Keratinocyte (primary cell): Measurements from ENCODE around the gene PRLH.

Experiments
- CTCF ChIP-seq, 3 experiments: IDR thresholded peaks in 1 of 3; conservative IDR thresholded peaks in 1 of 3; optimal IDR thresholded peaks in 1 of 3; 2 replicates in 2 of 3; 3 replicates in 1 of 3; pipeline versions ENCODE3 to v1.5.1; 2011; ENCODE audit warnings: low read length in 3 of 3, mild to moderate bottlenecking in 3 of 3, moderate library complexity in 2 of 3, control low read depth in 1 of 3, inconsistent platforms in 1 of 3; ENCODE audit not compliant: insufficient read depth in 2 of 3; ENCODE audit errors: extremely low read depth in 1 of 3
- EZH2 ChIP-seq: IDR thresholded peaks from one replicate; pipeline ENCODE4 v1.6.1; 2012; ENCODE audit warnings: inconsistent platforms, mild to moderate bottlenecking, low read length, moderate library complexity

- TF ChIP-seq EZH2, result no peak
- TF ChIP-seq CTCF (optimal IDR thresholded peaks at IDR 0.05 in 1 of 3, IDR thresholded peaks at IDR 0.05 in 1 of 3, conservative IDR thresholded peaks at IDR 0.05 in 1 of 3; ENCODE audit: extremely low read depth in 1 of 3, insufficient read depth in 2 of 3, low read length in 3 of 3), result no peak
Measured at GRCh38 chr2:237546876-237547395, 19.4 kb upstream of the PRLH start.
